GM13976 (cell line): ENCODE data around the gene SCAF11.

Experiments used
- DNase-seq: peaks from one replicate; pipeline ENCODE4 v3.0.0; 2012; ENCODE audit warnings: low spot score
- CTCF ChIP-seq: IDR thresholded peaks from 2 replicates; pipeline ENCODE4 v1.5.1; 2012; ENCODE audit warnings: borderline replicate concordance, mild to moderate bottlenecking; ENCODE audit not compliant: insufficient read depth; ENCODE audit errors: extremely low read depth, missing control alignments, control extremely low read depth
- in situ Hi-C: fragments of 300-500 bp; cut with MboI; formaldehyde crosslinking; loops from one replicate; pipeline ENCODE4 v1.12.0; 2022; ENCODE audit warnings: low sequenced_read_pairs, mixed read lengths, inconsistent platforms; ENCODE audit not compliant: unreplicated experiment

The SCAF11 gene

GRCh38 chr12:45989721-45990467 lies 480 bp downstream of the SCAF11 start:
- peak; percentile 47 for DNase-seq
- TF ChIP-seq CTCF: no peak
- in situ Hi-C loops: loop anchor here (10.0 kb wide), 1 partner anchor 255 kb away; no protein-coding TSS in a partner anchor

GRCh38 chr12:45989287-45989686 lies 1.1 kb downstream of the SCAF11 start:
- in situ Hi-C loops: loop anchor here (10.0 kb wide), 1 partner anchor 254 kb away; no protein-coding TSS in a partner anchor
- TF ChIP-seq CTCF: no peak
- no peak for DNase-seq

GRCh38 chr12:45988264-45988663 lies 2.1 kb downstream of the SCAF11 start:
- no peak for TF ChIP-seq CTCF
- DNase-seq: no peak
- in situ Hi-C loops: loop anchor here (10.0 kb wide), 1 partner anchor 253 kb away; no protein-coding TSS in a partner anchor

GRCh38 chr12:45987340-45987727 lies 3.0 kb downstream of the SCAF11 start:
- in situ Hi-C loops: loop anchor here (10.0 kb wide), 1 partner anchor 253 kb away; no protein-coding TSS in a partner anchor
- DNase-seq: no peak
- TF ChIP-seq CTCF: no peak

DNA sequence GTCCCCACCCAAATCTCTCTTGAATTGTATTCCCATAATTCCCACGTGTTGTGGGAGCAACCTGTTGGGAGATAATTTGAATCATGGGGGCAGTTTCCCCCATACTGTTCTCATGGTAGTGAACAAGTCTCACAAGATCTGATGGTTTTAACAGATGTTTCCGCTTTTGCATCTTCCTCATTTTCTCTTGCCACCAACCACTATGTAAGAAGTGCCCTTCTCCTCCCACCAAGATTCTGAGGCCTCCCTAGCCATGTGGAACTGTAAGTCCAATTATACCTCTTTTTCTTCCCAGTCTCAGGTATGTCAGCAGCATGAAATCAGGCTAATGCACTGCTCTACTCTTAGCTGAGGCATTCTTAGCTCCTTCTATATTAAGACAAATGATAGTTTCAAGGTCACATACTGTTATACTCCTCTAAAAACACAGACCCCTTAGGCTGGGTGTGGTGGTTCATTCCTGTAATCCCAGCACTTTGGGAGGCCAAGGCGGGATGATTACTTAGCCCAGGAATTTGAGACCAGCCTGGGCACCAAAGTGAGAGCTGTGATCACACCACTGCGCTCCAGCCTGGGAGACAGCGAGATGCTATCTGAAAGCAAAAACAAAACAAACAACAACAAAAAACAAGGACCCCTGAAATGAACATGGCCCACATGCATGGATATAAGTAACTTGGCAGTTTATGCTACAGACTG lies 3.6 kb downstream of the SCAF11 start:
- DNase-seq: no peak
- in situ Hi-C loops: loop anchor here (10.0 kb wide), 1 partner anchor 252 kb away; no protein-coding TSS in a partner anchor
- TF ChIP-seq CTCF: no peak

DNA sequence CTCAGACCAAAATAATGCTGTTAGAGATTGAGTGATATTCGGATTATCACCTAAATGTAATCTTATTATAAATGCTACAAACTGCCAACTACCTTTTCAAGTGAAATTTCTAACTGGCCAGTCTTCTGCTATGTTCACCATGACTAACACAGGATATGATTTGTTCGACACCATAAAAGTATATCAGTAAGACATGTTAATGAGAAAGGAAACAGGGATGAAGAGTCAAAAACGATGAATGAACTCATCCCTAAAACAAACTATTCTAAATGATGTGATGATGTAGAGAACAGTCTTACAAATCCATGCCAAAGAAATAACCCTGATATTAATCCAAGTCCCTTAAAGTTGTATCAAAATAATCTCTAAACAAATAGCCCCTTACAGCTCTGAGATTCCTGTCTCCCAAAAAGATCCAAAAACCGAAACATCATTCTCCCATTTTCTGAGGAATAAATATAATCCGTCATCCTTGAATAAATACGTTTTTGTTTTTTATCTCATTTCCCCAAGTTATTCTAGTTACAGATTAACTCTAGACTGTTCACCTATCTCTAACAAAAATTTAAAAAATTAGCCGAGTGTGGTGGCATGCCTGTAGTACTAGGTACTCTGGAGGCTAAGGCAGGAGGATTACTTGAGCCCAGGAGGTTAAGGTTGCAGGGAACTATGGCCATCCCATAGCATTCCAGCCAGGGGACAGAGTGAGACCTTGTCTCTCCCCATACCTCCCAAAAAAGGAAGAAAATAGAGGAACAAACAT lies 9.1 kb downstream of the SCAF11 start:
- DNase-seq: no peak
- in situ Hi-C loops: loop anchor here (10.0 kb wide), 1 partner anchor 246 kb away; no protein-coding TSS in a partner anchor
- TF ChIP-seq CTCF: no peak
